Measurements from ENCODE around the gene NLN. TPM values are rescaled to one million over a fixed set of nuclear protein-coding genes. Genes with fewer than 3 reads are reported as not detected.
A peak's percentile ranks its signal among the peaks of the same experiment; 100 is the strongest.

The NLN gene
- total RNA-seq, 1 donor from 2014 or later = 12.4 TPM

DNA sequence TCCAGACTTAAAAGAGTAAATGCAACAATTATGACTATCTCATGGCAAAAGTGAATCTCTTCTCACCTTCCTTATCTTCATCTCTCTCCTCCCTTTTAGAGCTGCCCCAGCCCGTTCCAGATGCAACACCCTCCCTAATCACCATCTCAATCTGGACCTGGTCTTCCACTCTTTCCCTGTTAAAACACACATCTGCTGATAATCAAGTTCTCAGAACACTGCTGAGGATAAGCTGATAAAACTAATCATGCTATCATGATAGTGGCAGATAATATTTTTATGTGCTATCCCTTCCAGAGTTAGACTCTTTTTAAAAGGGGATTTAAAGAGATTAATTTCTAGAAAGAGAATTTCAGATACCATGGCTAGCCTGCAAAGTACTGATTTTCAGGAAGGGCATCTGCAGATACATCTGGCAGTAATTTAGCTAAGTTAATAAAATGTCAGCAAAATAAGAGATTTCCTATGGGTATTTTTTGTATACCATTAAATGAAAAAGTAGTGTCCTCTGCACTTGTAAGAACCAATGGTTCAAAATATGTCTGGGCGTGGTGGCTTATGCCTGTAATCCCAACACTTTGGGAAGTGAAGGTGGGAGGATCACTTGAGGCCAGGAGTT is 17.3 kb upstream of the NLN start:
- no peak overlapping the region for H3K4me3 ChIP-seq
- no peaks in the 10 kb centered on the region for H3K27me3 ChIP-seq (ENCODE audit: low read depth)
- H3K27ac ChIP-seq (replicated peaks) = no peak overlapping the region
- intact Hi-C loops (cut with micrococcal nuclease) = no loop called here
- peaks cover 31% of the 10 kb centered on the region for H3K36me3 ChIP-seq
- H3K9me3 ChIP-seq (replicated peaks) = no peaks in the 10 kb centered on the region
- no peak for DNase-seq
- no peaks in the 10 kb centered on the region for H3K4me1 ChIP-seq
- TF ChIP-seq, protein P1, sequence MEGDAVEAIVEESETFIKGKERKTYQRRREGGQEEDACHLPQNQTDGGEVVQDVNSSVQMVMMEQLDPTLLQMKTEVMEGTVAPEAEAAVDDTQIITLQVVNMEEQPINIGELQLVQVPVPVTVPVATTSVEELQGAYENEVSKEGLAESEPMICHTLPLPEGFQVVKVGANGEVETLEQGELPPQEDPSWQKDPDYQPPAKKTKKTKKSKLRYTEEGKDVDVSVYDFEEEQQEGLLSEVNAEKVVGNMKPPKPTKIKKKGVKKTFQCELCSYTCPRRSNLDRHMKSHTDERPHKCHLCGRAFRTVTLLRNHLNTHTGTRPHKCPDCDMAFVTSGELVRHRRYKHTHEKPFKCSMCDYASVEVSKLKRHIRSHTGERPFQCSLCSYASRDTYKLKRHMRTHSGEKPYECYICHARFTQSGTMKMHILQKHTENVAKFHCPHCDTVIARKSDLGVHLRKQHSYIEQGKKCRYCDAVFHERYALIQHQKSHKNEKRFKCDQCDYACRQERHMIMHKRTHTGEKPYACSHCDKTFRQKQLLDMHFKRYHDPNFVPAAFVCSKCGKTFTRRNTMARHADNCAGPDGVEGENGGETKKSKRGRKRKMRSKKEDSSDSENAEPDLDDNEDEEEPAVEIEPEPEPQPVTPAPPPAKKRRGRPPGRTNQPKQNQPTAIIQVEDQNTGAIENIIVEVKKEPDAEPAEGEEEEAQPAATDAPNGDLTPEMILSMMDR (IDR thresholded peaks at IDR 0.05; ENCODE audit: borderline replicate concordance) = no peak

DNA sequence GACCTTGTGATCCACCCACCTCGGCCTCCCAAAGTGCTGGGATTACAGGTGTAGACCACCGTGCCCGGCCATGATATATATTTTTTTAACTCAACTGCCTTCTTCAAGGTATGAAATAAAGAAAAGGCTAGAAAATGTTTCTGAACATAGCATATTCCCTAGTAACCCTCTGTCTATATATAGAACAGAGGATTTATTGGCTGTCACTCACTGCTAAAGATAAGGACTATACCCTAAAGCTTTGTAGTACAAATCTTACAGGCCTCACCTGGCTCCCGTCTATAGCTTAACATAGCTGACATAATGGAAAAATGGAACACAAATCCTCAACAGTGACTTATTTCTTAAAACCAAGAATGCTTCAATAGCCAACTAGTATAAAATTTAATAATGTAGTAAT is 14.3 kb upstream of the NLN start:
- H3K4me3 ChIP-seq = no peak overlapping the region
- intact Hi-C loops (cut with micrococcal nuclease) = no loop called here

DNA sequence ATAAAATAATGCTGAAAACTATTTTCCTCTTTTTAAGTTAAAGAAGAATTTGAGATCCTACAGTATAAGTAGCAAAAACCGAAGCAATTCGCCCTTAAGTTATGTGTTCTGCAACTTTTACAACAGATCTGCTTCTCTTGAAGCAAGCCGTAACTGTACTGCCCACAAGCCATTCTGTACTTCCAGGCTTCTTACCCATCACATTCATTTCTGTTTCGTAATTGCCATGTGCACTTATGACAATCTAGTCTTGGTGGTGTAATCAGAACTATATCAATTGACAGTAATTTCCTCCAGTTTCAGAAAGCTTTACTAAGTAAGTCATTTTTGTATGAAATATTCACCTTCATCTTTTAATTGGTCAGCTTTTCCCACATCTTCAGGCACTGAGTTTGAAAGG is 13.9 kb upstream of the NLN start:
- intact Hi-C loops (cut with micrococcal nuclease) = no loop called here
- H3K4me3 ChIP-seq = no peak overlapping the region
- H3K36me3 ChIP-seq = peaks cover 33% of the 10 kb centered on the region
- H3K27me3 ChIP-seq (ENCODE audit: low read depth) = no peaks in the 10 kb centered on the region
- no peak for DNase-seq
- no peaks in the 10 kb centered on the region for H3K4me1 ChIP-seq
- TF ChIP-seq, protein P1 (IDR thresholded peaks at IDR 0.05; ENCODE audit: borderline replicate concordance) = no peak
- H3K9me3 ChIP-seq (replicated peaks) = no peaks in the 10 kb centered on the region
- H3K27ac ChIP-seq (replicated peaks) = no peak overlapping the region

More for the DNA sequence above, 14.3 kb upstream of the NLN start:
- no peaks in the 10 kb centered on the region for H3K27me3 ChIP-seq (ENCODE audit: low read depth)
- no peak overlapping the region for H3K27ac ChIP-seq (replicated peaks)
- TF ChIP-seq, protein P1 (IDR thresholded peaks at IDR 0.05; ENCODE audit: borderline replicate concordance) = no peak
- H3K36me3 ChIP-seq = peaks cover 36% of the 10 kb centered on the region
- no peaks in the 10 kb centered on the region for H3K4me1 ChIP-seq
- no peaks in the 10 kb centered on the region for H3K9me3 ChIP-seq (replicated peaks)
- DNase-seq = no peak

DNA sequence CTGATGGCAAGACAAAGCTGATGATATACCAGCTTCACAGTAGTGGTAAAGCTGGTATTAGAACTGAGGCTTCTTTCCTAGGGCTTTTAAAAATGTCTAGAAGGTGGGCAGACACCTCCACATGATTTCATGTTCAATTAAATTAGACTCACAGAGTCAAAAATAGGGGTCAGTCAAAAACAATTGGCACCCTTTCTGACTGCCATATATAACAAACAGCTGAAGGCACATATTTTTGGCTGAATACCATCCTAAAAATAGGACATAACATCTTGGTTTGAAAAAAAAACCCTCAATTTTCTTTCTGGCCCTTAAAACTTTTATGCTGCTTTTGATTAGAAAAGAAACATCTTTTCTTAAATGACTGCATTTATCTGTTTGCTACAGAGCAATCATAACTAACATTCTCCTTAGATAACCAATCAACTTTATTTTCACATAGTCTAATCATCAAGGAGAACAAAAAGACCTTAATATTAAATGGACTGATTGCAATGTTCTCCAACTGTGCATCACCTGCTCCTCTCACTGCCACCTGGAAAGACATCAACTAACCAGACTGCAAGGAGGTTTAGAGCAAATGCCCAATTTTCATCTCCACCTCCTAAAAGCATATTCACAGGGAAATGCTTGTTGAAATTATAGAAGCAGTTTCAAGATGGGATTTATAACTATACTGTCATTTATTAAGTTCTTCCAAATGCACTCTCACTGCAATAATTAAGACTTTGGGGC is 3.3 kb upstream of the NLN start:
- Histone ChIP-seq H3K36me3 (peaks cover 22% of the 10 kb centered on the region), H3K4me3 (no peak overlapping the region), H3K4me1 (peaks cover 40% of the 10 kb centered on the region), H3K27ac (replicated peaks) (no peak overlapping the region), H3K27me3 (ENCODE audit: low read depth) (no peaks in the 10 kb centered on the region), H3K9me3 (replicated peaks) (no peaks in the 10 kb centered on the region)
- intact Hi-C loops (cut with micrococcal nuclease) = no loop called here
- TF ChIP-seq, protein P1 (IDR thresholded peaks at IDR 0.05; ENCODE audit: borderline replicate concordance) = no peak
- no peak for DNase-seq

DNA sequence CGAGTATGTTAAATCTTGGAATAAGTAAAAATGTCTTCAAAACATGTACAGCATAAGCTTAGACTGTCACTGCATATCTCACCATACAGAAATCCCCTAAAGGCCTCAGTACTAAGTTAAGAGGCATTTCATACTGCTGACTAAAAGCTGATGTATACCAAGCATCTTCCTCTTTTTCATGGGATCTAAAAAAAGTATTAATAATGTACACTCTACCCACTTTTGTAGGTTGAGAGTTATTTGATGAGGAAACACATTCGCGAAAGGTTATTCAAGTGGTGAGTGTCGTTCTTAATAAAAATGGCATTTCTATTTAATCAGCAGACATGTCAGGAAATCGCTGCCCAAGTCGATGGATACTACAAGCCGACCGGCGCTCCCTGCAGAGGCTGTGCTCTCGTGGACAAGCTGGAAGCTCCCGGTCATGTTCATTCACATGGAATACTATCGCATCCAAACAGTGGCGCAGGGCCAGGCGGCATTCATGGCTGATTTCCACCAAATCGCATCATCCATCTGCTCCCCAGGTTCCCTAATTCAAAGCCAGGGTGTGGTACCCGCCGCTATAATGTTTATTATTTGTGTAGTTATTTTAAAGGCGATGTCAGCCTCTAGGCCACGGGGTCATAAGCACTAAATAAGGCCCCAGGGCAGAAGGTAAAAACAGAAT is 820 bp upstream of the NLN start:
- intact Hi-C loops (cut with micrococcal nuclease) = no loop called here
- H3K4me1 ChIP-seq = peaks cover 46% of the 10 kb centered on the region
- H3K4me3 ChIP-seq = peak overlapping the region; percentile 75
- peak; percentile 69 for DNase-seq
- peak overlapping the region; percentile 67 for H3K27ac ChIP-seq (replicated peaks)
- peaks cover 7% of the 10 kb centered on the region for H3K36me3 ChIP-seq
- H3K9me3 ChIP-seq (replicated peaks) = no peaks in the 10 kb centered on the region
- no peaks in the 10 kb centered on the region for H3K27me3 ChIP-seq (ENCODE audit: low read depth)
- TF ChIP-seq, protein P1 (IDR thresholded peaks at IDR 0.05; ENCODE audit: borderline replicate concordance) = no peak
